SK-N-SH (cell line): ENCODE results near the gene ZNF358. TPM values are rescaled to one million over a fixed set of nuclear protein-coding genes. Genes with fewer than 3 reads are reported as not detected.

Experiments
- CTCF ChIA-PET: fragments of 300-600, 350-600 bp; formaldehyde crosslinking; extraction: SDS; loops from one replicate; lab custom pipeline; 2021; lab: Yijun Ruan, JAX
- POLR2A ChIA-PET: fragments of 350-600 bp; sonication (Branson Sonifier 250); formaldehyde crosslinking; extraction: SDS; loops from one replicate; lab custom pipeline; 2020; ENCODE audit warnings: antibody characterized with exemption, inconsistent platforms; lab: Yijun Ruan, JAX
- DNase-seq: peaks from one replicate; pipeline ENCODE4 v3.0.0; 2012
- H2AFZ ChIP-seq: fragments of 200-600 bp; sonication (generic); 2 replicates; pipeline ENCODE4 v1.8.1; 2016; ENCODE audit warnings: antibody characterized with exemption, mild to moderate bottlenecking, low read depth
- H3F3A ChIP-seq: fragments of 200-600 bp; sonication (generic); replicated peaks from 2 replicates; pipeline ENCODE3; 2016; ENCODE audit warnings: antibody characterized with exemption, mild to moderate bottlenecking; ENCODE audit not compliant: insufficient read depth
- H3K27ac ChIP-seq, 2 experiments: fragments of 200-500 bp in 1 of 2; fragments of 200-600 bp in 1 of 2; sonication (Bioruptor generic) in 1 of 2; sonication (generic), shearing (Covaris generic) in 1 of 2; 2 replicates each; pipeline versions ENCODE4 v1.5.1 to v1.6.1; 2014 to 2016; ENCODE audit warnings: low read depth in 2 of 2, inconsistent platforms in 1 of 2, low read length in 1 of 2, mild to moderate bottlenecking in 1 of 2, mixed read lengths in 1 of 2
- H3K27me3 ChIP-seq: fragments of 200-600 bp; sonication (generic), shearing (Covaris generic); 2 replicates; pipeline ENCODE4 v1.6.1; 2016; ENCODE audit warnings: mixed run types; ENCODE audit not compliant: insufficient read depth
- H3K36me3 ChIP-seq, 2 experiments: fragments of 200-500 bp in 1 of 2; fragments of 200-600 bp in 1 of 2; sonication (Bioruptor generic) in 1 of 2; sonication (generic) in 1 of 2; replicated peaks in 1 of 2; 2 replicates each; pipeline versions ENCODE3 to v1.5.1; 2014 to 2016; ENCODE audit warnings: low read length in 1 of 2, mild to moderate bottlenecking in 1 of 2; ENCODE audit not compliant: insufficient read depth in 2 of 2, control insufficient read depth in 1 of 2
- H3K4me1 ChIP-seq, 2 experiments: fragments of 200-500 bp in 1 of 2; fragments of 200-600 bp in 1 of 2; sonication (Bioruptor generic) in 1 of 2; sonication (generic), shearing (Covaris generic) in 1 of 2; 2 replicates each; pipeline versions ENCODE4 v1.5.1 to v1.6.1; 2014 to 2016; ENCODE audit warnings: low read depth in 1 of 2, low read length in 1 of 2, mixed run types in 1 of 2; ENCODE audit not compliant: insufficient read depth in 2 of 2, control insufficient read depth in 1 of 2
- H3K4me2 ChIP-seq: fragments of 200-600 bp; sonication (generic), shearing (Covaris generic); 2 replicates; pipeline ENCODE4 v1.6.1; 2017; ENCODE audit warnings: mixed run types
- H3K4me3 ChIP-seq, 2 experiments: fragments of 200-500 bp in 1 of 2; fragments of 200-600 bp in 1 of 2; sonication (Bioruptor generic) in 1 of 2; sonication (generic), shearing (Covaris generic) in 1 of 2; 2 replicates each; pipeline versions ENCODE4 v1.5.1 to v1.8.1; 2014 to 2016; ENCODE audit warnings: low read depth in 2 of 2, inconsistent platforms in 1 of 2, low read length in 1 of 2, mild to moderate bottlenecking in 1 of 2, mixed read lengths in 1 of 2, moderate library complexity in 1 of 2
- H3K79me2 ChIP-seq: fragments of 200-600 bp; sonication (generic); 2 replicates; pipeline ENCODE4 v1.8.1; 2017; ENCODE audit warnings: mild to moderate bottlenecking; ENCODE audit not compliant: insufficient read depth
- H3K9ac ChIP-seq: fragments of 200-600 bp; sonication (generic); 2 replicates; pipeline ENCODE4 v1.6.1; 2017; ENCODE audit warnings: mixed run types
- H3K9me2 ChIP-seq: fragments of 200-600 bp; sonication (generic); 2 replicates; pipeline ENCODE4 v1.6.1; 2017; ENCODE audit warnings: mixed run types
- H3K9me3 ChIP-seq: fragments of 200-600 bp; sonication (generic); 2 replicates; pipeline ENCODE4 v1.6.1; 2017; ENCODE audit warnings: mixed run types, mild to moderate bottlenecking, moderate library complexity
- H4K20me1 ChIP-seq: fragments of 200-600 bp; sonication (generic); 2 replicates; pipeline ENCODE4 v1.6.1; 2017; ENCODE audit warnings: mild to moderate bottlenecking, mixed run types; ENCODE audit not compliant: insufficient read depth
- ELF1 ChIP-seq: IDR thresholded peaks from 2 replicates; pipeline ENCODE4 v1.4.0; 2012
- JUND ChIP-seq: IDR thresholded peaks from 2 replicates; pipeline ENCODE4 v1.4.0; 2012
- MEF2A ChIP-seq: IDR thresholded peaks from 2 replicates; pipeline ENCODE4 v1.4.0; 2012; ENCODE audit warnings: low read depth, borderline replicate concordance
- POLR2AphosphoS5 ChIP-seq: IDR thresholded peaks from 2 replicates; pipeline ENCODE4 v1.6.1; 2012; ENCODE audit warnings: low read depth, low read length
- REST ChIP-seq: IDR thresholded peaks from 2 replicates; pipeline ENCODE4 v1.6.1; 2012; ENCODE audit warnings: mild to moderate bottlenecking, low read depth, low read length, moderate library complexity
- SMC3 ChIP-seq: IDR thresholded peaks from 2 replicates; pipeline ENCODE4 v1.6.1; 2012; ENCODE audit warnings: low read depth, low read length, improper control_type of control experiment
- TAF1 ChIP-seq: IDR thresholded peaks from 2 replicates; pipeline ENCODE4 v1.6.1; 2012; ENCODE audit warnings: low read depth, mild to moderate bottlenecking, low read length, moderate library complexity, borderline replicate concordance
- TCF12 ChIP-seq: IDR thresholded peaks from 2 replicates; pipeline ENCODE4 v1.4.0; 2012
- USF2 ChIP-seq: fragments of 150-350 bp; IDR thresholded peaks from 2 replicates; pipeline ENCODE4 v1.6.1; 2017; ENCODE audit warnings: antibody characterized with exemption, low read length, low read depth, borderline replicate concordance
- YY1 ChIP-seq: IDR thresholded peaks from 2 replicates; pipeline ENCODE4 v1.4.0; 2012; ENCODE audit warnings: low read depth, mild to moderate bottlenecking
- WGBS: methylation state at CpG from one replicate; pipeline ENCODE4 v1.1.6; 2017; ENCODE audit warnings: low lambda C conversion rate; 5-methylcytosine and 5-hydroxymethylcytosine counted together
- polyA plus RNA-seq, 3 experiments: library from polyadenylated mRNA; depleted of rRNA; stranded (reverse); fragments of >200 nt; gene quantifications; 2 replicates each; pipeline ENCODE4 v1.2.3, GENCODE V29; 2012
- TF ChIP-seq, protein P1 (sequence below): IDR thresholded peaks from 2 replicates; pipeline ENCODE4 v1.4.0; 2012; ENCODE audit warnings: low read depth, borderline replicate concordance

The ZNF358 gene
- polyA plus RNA-seq, 1 of the 3 experiments (the other 2 are of a cell fraction), result 49.3 TPM

GRCh38 chr19:7524523-7524922 is 8.6 kb downstream of the ZNF358 start (continued):
- no peak for TF ChIP-seq TAF1
- no peak for TF ChIP-seq TCF12
- TF ChIP-seq REST, result no peak

DNA sequence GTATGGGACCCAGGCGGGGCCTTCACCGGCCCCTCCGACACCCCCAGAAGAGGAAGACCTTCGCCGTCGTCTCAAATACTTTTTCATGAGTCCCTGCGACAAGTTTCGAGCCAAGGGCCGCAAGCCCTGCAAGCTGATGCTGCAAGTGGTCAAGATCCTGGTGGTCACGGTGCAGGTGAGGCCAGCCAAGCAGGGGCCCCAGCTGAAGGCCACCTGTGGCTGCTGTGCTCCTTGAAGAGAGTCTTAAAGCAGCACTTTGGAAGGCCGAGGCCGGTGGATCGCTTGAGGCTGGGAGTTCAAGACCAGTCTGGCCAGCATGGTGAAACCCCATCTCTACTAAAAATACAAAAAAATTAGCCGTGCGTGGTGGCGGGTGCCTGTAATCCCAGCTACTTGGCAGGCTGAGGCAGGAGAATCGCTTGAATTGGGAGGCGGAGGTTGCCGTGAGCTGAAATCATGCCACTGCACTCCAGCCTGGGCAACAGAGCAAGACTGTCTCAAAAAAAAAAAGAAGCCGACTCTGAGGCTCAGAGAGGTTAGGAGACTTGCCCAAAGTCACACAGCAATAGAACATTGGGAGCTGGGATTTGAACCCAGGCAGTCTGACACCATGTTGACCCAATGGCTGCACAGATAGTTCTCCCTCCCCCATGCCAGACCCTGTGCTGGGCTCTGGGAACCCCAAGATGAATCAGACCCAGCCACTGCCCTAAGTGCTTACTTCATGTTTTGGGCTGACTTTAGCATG is 9.3 kb downstream of the ZNF358 start:
- ChIA-PET CTCF (no interaction called here), POLR2A (no interaction called here)
- no peaks in the 10 kb centered on the region for H4K20me1 ChIP-seq
- H3K4me2 ChIP-seq, result no peak overlapping the region
- H3K9me3 ChIP-seq, result no peaks in the 10 kb centered on the region
- H3K9ac ChIP-seq, result no peak overlapping the region
- no peak for DNase-seq
- no peaks in the 10 kb centered on the region for H3K27me3 ChIP-seq
- H3K9me2 ChIP-seq, result no peaks in the 10 kb centered on the region
- peaks cover 7% of the 10 kb centered on the region for H3K79me2 ChIP-seq
- H3F3A ChIP-seq, result peaks cover 12% of the 10 kb centered on the region
- no peak overlapping the region for H3K4me3 ChIP-seq
- no peak overlapping the region for H2AFZ ChIP-seq
- no peak overlapping the region for H3K27ac ChIP-seq
- H3K4me1 ChIP-seq, result peaks cover 5 to 14% of the 10 kb centered on the region in 2 experiments; a peak in 2 of 4 replicates
- WGBS, result 97% methylated on average over 14 of the region's 20 CpGs
- H3K36me3 ChIP-seq, result peaks cover 0 to 7% of the 10 kb centered on the region in 2 experiments
- TF ChIP-seq TAF1 (no peak), JUND (no peak), POLR2AphosphoS5 (no peak), SMC3 (no peak), ELF1 (no peak), USF2 (no peak), MEF2A (no peak), YY1 (no peak)
- TF ChIP-seq, protein P1, sequence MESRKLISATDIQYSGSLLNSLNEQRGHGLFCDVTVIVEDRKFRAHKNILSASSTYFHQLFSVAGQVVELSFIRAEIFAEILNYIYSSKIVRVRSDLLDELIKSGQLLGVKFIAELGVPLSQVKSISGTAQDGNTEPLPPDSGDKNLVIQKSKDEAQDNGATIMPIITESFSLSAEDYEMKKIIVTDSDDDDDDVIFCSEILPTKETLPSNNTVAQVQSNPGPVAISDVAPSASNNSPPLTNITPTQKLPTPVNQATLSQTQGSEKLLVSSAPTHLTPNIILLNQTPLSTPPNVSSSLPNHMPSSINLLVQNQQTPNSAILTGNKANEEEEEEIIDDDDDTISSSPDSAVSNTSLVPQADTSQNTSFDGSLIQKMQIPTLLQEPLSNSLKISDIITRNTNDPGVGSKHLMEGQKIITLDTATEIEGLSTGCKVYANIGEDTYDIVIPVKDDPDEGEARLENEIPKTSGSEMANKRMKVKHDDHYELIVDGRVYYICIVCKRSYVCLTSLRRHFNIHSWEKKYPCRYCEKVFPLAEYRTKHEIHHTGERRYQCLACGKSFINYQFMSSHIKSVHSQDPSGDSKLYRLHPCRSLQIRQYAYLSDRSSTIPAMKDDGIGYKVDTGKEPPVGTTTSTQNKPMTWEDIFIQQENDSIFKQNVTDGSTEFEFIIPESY, result no peak
